Smooth muscle cell (in vitro differentiated cells): Measurements from ENCODE around the gene CMKLR1. TPM values are rescaled to one million over a fixed set of nuclear protein-coding genes. Genes with fewer than 3 reads are reported as not detected.

Experiments used
- DNase-seq: peaks from one replicate; lab custom pipeline; 2025; ENCODE audit not compliant: unreplicated experiment; lab: John Stamatoyannopoulos, UW
- H2AFZ ChIP-seq: fragments of 200-600 bp; sonication (generic); 2 replicates; pipeline ENCODE4 v1.6.0; 2016; ENCODE audit warnings: antibody characterized with exemption, low read depth, mild to moderate bottlenecking
- H3F3A ChIP-seq: fragments of 200-600 bp; sonication (generic); 2 replicates; pipeline ENCODE4 v1.6.0; 2017; ENCODE audit warnings: antibody characterized with exemption, low read depth
- H3K27ac ChIP-seq: fragments of 200-600 bp; sonication (generic); 2 replicates; pipeline ENCODE4 v1.5.1; 2016; ENCODE audit warnings: low read depth, mild to moderate bottlenecking
- H3K27me3 ChIP-seq: fragments of 200-600 bp; sonication (generic); 2 replicates; pipeline ENCODE4 v1.6.1; 2016; ENCODE audit warnings: low read depth, mild to moderate bottlenecking
- H3K36me3 ChIP-seq: fragments of 200-600 bp; sonication (generic); 2 replicates; pipeline ENCODE4 v1.5.1; 2016; ENCODE audit warnings: low read depth
- H3K4me1 ChIP-seq: fragments of 200-600 bp; sonication (generic); 2 replicates; pipeline ENCODE4 v1.5.1; 2016; ENCODE audit warnings: low read depth
- H3K4me2 ChIP-seq: fragments of 200-600 bp; sonication (generic); 2 replicates; pipeline ENCODE4 v1.6.0; 2016; ENCODE audit warnings: mild to moderate bottlenecking
- H3K4me3 ChIP-seq: fragments of 200-600 bp; sonication (generic); 2 replicates; pipeline ENCODE4 v1.5.1; 2016; ENCODE audit warnings: mild to moderate bottlenecking
- H3K79me2 ChIP-seq: fragments of 200-600 bp; sonication (generic); 2 replicates; pipeline ENCODE4 v1.6.0; 2016; ENCODE audit warnings: low read depth, mild to moderate bottlenecking
- H3K9ac ChIP-seq: fragments of 200-600 bp; sonication (generic); 2 replicates; pipeline ENCODE4 v1.6.0; 2016; ENCODE audit warnings: low read depth
- H3K9me3 ChIP-seq: fragments of 200-600 bp; sonication (generic); replicated peaks from 2 replicates; pipeline ENCODE4 v1.5.1; 2016; ENCODE audit warnings: low read depth
- H4K20me1 ChIP-seq: fragments of 200-600 bp; sonication (generic); 2 replicates; pipeline ENCODE4 v1.6.0; 2016; ENCODE audit warnings: low read depth
- WGBS: methylation state at CpG from one replicate; pipeline ENCODE4 v1.1.7; 2016; ENCODE audit warnings: low lambda C conversion rate; 5-methylcytosine and 5-hydroxymethylcytosine counted together
- polyA plus RNA-seq: library from polyadenylated mRNA; unstranded; fragments of >200 nt; fragmentation: Nextera tagmentation; extraction: Ambion mirVana; gene quantifications from 2 replicates; pipeline ENCODE4 v1.2.1, GENCODE V29; 2016
- total RNA-seq: library from RNA; depleted of rRNA; stranded (reverse); fragments of >200 nt; gene quantifications from 2 replicates; pipeline ENCODE4 v1.2.3, GENCODE V29; 2014
- TF ChIP-seq, protein P1 (sequence below): fragments of 200-600 bp; sonication (generic); IDR thresholded peaks from 2 replicates; pipeline ENCODE4 v1.5.1; 2017; ENCODE audit warnings: borderline replicate concordance, mild to moderate bottlenecking, antibody characterized with exemption; ENCODE audit not compliant: insufficient read depth, poor library complexity, severe bottlenecking

CMKLR1 gene
- total and polyA plus RNA-seq, 2 experiments from 2014 or later, result 179 to 294 TPM

DNA sequence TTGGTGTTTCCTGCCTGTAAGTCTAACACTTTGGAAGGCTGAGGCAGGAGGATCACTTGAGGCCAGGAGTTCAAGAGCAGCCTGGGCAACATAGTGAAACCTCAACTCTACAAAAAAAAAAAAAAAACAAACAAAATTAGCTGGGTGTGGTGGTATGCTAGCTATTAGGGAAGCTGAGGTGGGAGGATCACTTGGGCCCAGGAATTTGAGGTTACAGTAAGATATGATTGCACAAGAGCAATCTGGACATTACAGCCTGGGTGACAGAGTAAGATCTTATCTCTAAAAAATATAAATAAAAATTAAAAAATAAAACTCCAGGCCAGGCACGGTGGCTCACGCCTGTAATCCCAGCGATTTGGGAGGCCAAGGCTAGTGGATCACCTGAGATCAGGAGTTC, 39.8 kb upstream of the CMKLR1 start:
- Histone ChIP-seq H3K27ac (no peak overlapping the region), H3K79me2 (no peaks in the 10 kb centered on the region), H2AFZ (no peak overlapping the region), H3F3A (no peaks in the 10 kb centered on the region), H3K9me3 (peaks cover 2% of the 10 kb centered on the region), H3K36me3 (no peaks in the 10 kb centered on the region), H3K9ac (no peak overlapping the region), H4K20me1 (no peaks in the 10 kb centered on the region), H3K4me2 (no peak overlapping the region), H3K4me1 (no peaks in the 10 kb centered on the region), H3K27me3 (no peaks in the 10 kb centered on the region), H3K4me3 (no peak overlapping the region)
- WGBS, result 94% methylated on average over 3 of the region's 3 CpGs
- TF ChIP-seq, protein P1, sequence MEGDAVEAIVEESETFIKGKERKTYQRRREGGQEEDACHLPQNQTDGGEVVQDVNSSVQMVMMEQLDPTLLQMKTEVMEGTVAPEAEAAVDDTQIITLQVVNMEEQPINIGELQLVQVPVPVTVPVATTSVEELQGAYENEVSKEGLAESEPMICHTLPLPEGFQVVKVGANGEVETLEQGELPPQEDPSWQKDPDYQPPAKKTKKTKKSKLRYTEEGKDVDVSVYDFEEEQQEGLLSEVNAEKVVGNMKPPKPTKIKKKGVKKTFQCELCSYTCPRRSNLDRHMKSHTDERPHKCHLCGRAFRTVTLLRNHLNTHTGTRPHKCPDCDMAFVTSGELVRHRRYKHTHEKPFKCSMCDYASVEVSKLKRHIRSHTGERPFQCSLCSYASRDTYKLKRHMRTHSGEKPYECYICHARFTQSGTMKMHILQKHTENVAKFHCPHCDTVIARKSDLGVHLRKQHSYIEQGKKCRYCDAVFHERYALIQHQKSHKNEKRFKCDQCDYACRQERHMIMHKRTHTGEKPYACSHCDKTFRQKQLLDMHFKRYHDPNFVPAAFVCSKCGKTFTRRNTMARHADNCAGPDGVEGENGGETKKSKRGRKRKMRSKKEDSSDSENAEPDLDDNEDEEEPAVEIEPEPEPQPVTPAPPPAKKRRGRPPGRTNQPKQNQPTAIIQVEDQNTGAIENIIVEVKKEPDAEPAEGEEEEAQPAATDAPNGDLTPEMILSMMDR, result no peak
- no peak for DNase-seq

DNA sequence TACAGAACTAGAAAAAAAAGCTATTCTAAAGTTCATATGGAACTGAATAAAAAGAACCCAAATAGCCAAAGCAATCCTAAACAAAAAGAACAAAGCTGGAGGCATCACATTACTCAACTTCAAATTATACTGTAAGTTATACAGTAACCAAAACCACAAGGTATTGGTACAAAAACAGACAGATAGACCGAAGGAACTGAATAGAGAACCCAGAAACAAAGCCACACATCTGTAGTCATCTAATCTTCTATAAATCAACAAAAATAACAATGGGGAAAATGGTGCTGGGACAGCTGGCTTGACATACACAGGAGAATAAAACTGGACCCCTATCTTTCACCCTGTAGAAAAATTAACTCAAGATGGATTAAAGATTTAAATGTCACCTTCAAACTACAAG, 38.1 kb upstream of the CMKLR1 start:
- no peak overlapping the region for H3K4me2 ChIP-seq
- peaks cover 6% of the 10 kb centered on the region for H3F3A ChIP-seq
- H4K20me1 ChIP-seq, result no peaks in the 10 kb centered on the region
- TF ChIP-seq, protein P1, result no peak
- H3K27me3 ChIP-seq, result no peaks in the 10 kb centered on the region
- no peak overlapping the region for H2AFZ ChIP-seq
- peaks cover 7% of the 10 kb centered on the region for H3K9me3 ChIP-seq
- no peak overlapping the region for H3K27ac ChIP-seq
- H3K4me1 ChIP-seq, result no peaks in the 10 kb centered on the region
- H3K79me2 ChIP-seq, result no peaks in the 10 kb centered on the region
- 85% methylated on average over 1 of the region's 1 CpG for WGBS
- DNase-seq, result no peak
- no peaks in the 10 kb centered on the region for H3K36me3 ChIP-seq
- H3K4me3 ChIP-seq, result no peak overlapping the region
- H3K9ac ChIP-seq, result no peak overlapping the region

DNA sequence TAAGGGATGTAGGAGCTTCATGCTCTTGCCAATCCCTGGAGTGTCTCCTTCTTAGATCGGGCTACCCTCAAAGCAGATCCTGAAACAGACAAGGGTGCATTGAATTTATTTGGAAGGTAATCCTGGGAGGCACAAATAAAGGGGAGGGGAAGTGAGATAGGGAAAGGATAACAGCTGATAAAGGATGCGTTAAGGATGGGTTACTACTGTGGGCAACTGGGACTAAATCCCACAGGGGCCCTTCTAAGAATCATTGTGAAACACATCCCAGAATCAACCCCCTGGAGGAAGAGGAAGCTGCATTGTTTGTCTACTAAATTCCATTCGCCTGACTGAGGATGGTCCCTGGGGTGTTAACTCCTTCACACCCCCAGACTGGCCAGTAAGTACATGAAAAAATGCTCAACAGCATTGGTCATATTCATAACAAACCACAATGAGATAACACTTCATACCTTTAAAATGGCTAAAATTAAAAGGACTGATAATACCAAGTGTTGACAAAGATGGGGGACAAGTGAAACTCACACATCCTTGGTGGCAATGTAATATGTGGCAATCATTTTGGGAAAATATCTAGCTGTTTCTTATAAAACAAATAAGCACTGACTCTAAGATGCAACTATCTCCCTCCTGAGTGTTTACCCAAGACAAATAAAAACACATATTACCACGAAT, 37.0 kb upstream of the CMKLR1 start:
- H3K9ac ChIP-seq, result no peak overlapping the region
- TF ChIP-seq, protein P1, result no peak
- 78% methylated on average over 4 of the region's 4 CpGs for WGBS
- peaks cover 10% of the 10 kb centered on the region for H3F3A ChIP-seq
- no peak for DNase-seq
- no peak overlapping the region for H2AFZ ChIP-seq
- no peak overlapping the region for H3K4me2 ChIP-seq
- H3K4me1 ChIP-seq, result no peaks in the 10 kb centered on the region
- no peaks in the 10 kb centered on the region for H4K20me1 ChIP-seq
- no peak overlapping the region for H3K27ac ChIP-seq
- no peaks in the 10 kb centered on the region for H3K79me2 ChIP-seq
- H3K9me3 ChIP-seq, result peaks cover 7% of the 10 kb centered on the region
- no peaks in the 10 kb centered on the region for H3K27me3 ChIP-seq
- no peak overlapping the region for H3K4me3 ChIP-seq
- no peaks in the 10 kb centered on the region for H3K36me3 ChIP-seq
